ENCODE results near the gene GRAMD1A. TPM values are rescaled to one million over a fixed set of nuclear protein-coding genes. Genes with fewer than 3 reads are reported as not detected.
"Not testable (repeated sequence)": the region's sequence is repeated elsewhere in the genome, so short reads cannot be mapped to it uniquely, and the experiment has no call there.

Gene GRAMD1A
- total RNA-seq, 1 donor from 2014 or later, result 90.7 TPM

GRCh38 chr19:35011091-35011689, 11.1 kb downstream of the GRAMD1A start:
- no peak for ATAC-seq

GRCh38 chr19:35011737-35012682, 11.9 kb downstream of the GRAMD1A start:
- no peak for TF ChIP-seq CTCF (IDR thresholded peaks at IDR 0.05)
- no peak for ATAC-seq
- Histone ChIP-seq H3K9me3 (no peaks in the 10 kb centered on the region), H3K4me1 (peaks cover 59% of the 10 kb centered on the region), H3K36me3 (peaks cover 67% of the 10 kb centered on the region), H3K4me3 (no peak overlapping the region), H3K27me3 (ENCODE audit: low read depth) (no peaks in the 10 kb centered on the region), H3K27ac (peak overlapping the region; percentile 44)
- DNase-seq, result no peak
- intact Hi-C loops (cut with DNase I), result loop anchor here (5.0 kb wide), 1 partner anchor 40 kb away; no protein-coding TSS in a partner anchor

More at GRCh38 chr19:35011091-35011689, 11.1 kb downstream of the GRAMD1A start:
- intact Hi-C loops (cut with DNase I), result loop anchor here (5.0 kb wide), 1 partner anchor 39 kb away; no protein-coding TSS in a partner anchor
- Histone ChIP-seq H3K36me3 (peaks cover 59% of the 10 kb centered on the region), H3K27me3 (ENCODE audit: low read depth) (no peaks in the 10 kb centered on the region), H3K4me1 (peaks cover 66% of the 10 kb centered on the region), H3K27ac (no peak overlapping the region), H3K9me3 (no peaks in the 10 kb centered on the region), H3K4me3 (no peak overlapping the region)
- no peak for TF ChIP-seq CTCF (IDR thresholded peaks at IDR 0.05)
- DNase-seq, result no peak

GRCh38 chr19:35013041-35013819, 13.1 kb downstream of the GRAMD1A start:
- Histone ChIP-seq H3K27ac (peak overlapping the region; percentile 44), H3K27me3 (ENCODE audit: low read depth) (no peaks in the 10 kb centered on the region), H3K9me3 (no peaks in the 10 kb centered on the region), H3K4me3 (no peak overlapping the region), H3K4me1 (peaks cover 54% of the 10 kb centered on the region), H3K36me3 (peaks cover 79% of the 10 kb centered on the region)
- DNase-seq, result peak; percentile 84
- peak; percentile 99 for TF ChIP-seq CTCF (IDR thresholded peaks at IDR 0.05)
- intact Hi-C loops (cut with DNase I), result loop anchor here (5.0 kb wide), 1 partner anchor 41 kb away; no protein-coding TSS in a partner anchor
- peak; percentile 86 to 89 for ATAC-seq

GRCh38 chr19:35013820-35014754, 14.0 kb downstream of the GRAMD1A start:
- peak; percentile 9 to 37 for ATAC-seq
- Histone ChIP-seq H3K9me3 (no peaks in the 10 kb centered on the region), H3K27ac (peak overlapping the region; percentile 13), H3K4me3 (no peak overlapping the region), H3K36me3 (peaks cover 87% of the 10 kb centered on the region), H3K4me1 (peaks cover 48% of the 10 kb centered on the region), H3K27me3 (ENCODE audit: low read depth) (no peaks in the 10 kb centered on the region)
- no peak for DNase-seq
- intact Hi-C loops (cut with DNase I), result loop anchor here (5.0 kb wide), 1 partner anchor 42 kb away; no protein-coding TSS in a partner anchor
- TF ChIP-seq CTCF (IDR thresholded peaks at IDR 0.05), result no peak

GRCh38 chr19:35014774-35015173, 14.7 kb downstream of the GRAMD1A start:
- intact Hi-C loops (cut with DNase I), result loop anchor here (5.0 kb wide), 1 partner anchor 42 kb away; no protein-coding TSS in a partner anchor
- Histone ChIP-seq H3K27ac (peak overlapping the region; percentile 13), H3K4me1 (peaks cover 48% of the 10 kb centered on the region), H3K36me3 (peaks cover 87% of the 10 kb centered on the region)
- DNase-seq; H3K4me3 ChIP-seq; ATAC-seq; H3K9me3 ChIP-seq; H3K27me3 ChIP-seq (ENCODE audit: low read depth): not testable (repeated sequence)
